Keratinocyte (primary cell): Measurements from ENCODE around the gene NRARP. TPM values are rescaled to one million over a fixed set of nuclear protein-coding genes. Genes with fewer than 3 reads are reported as not detected.

ENCODE experiments used
- DNase-seq: peaks from one replicate; pipeline ENCODE4 v3.0.0-alpha.2; 2011; ENCODE audit warnings: low read depth, missing footprints, low spot score
- FAIRE-seq: peaks from 2 replicates; lab custom pipeline; 2011; peaks lifted over from hg19 to GRCh38; lab: Jason Lieb, UNC
- H2AFZ ChIP-seq: 2 replicates; pipeline ENCODE4 v1.6.0; 2012; ENCODE audit warnings: low read length, control low read depth, inconsistent platforms; ENCODE audit not compliant: control insufficient read depth
- H3K27ac ChIP-seq: 2 replicates; pipeline ENCODE4 v1.5.1; 2011; ENCODE audit warnings: low read length; ENCODE audit not compliant: control insufficient read depth, insufficient read depth
- H3K27me3 ChIP-seq: 3 replicates; pipeline ENCODE4 v1.6.0; 2011; ENCODE audit warnings: low read length; ENCODE audit not compliant: control insufficient read depth, insufficient read depth; ENCODE audit errors: extremely low read depth
- H3K36me3 ChIP-seq, 2 experiments: 2 replicates in 1 of 2; 3 replicates in 1 of 2; pipeline ENCODE4 v1.5.1; 2011; ENCODE audit warnings: low read length in 2 of 2, mild to moderate bottlenecking in 1 of 2; ENCODE audit not compliant: control insufficient read depth in 2 of 2, insufficient read depth in 2 of 2; ENCODE audit errors: extremely low read depth in 1 of 2
- H3K4me1 ChIP-seq: 3 replicates; pipeline ENCODE4 v1.5.1; 2011; ENCODE audit warnings: low read length; ENCODE audit not compliant: control insufficient read depth, insufficient read depth; ENCODE audit errors: extremely low read depth
- H3K4me2 ChIP-seq: 3 replicates; pipeline ENCODE4 v1.6.0; 2011; ENCODE audit warnings: low read depth, low read length; ENCODE audit not compliant: control insufficient read depth, insufficient read depth; ENCODE audit errors: extremely low read depth
- H3K4me3 ChIP-seq, 3 experiments: fragments of 200-600 bp in 1 of 3; sonication (generic) in 1 of 3; 2 replicates in 2 of 3; 3 replicates in 1 of 3; pipeline ENCODE4 v1.5.1; 2011 to 2016; ENCODE audit warnings: low read length in 3 of 3, mild to moderate bottlenecking in 3 of 3, control low read depth in 2 of 3, inconsistent platforms in 1 of 3, low read depth in 1 of 3, mixed read lengths in 1 of 3, mixed run types in 1 of 3, moderate library complexity in 1 of 3; ENCODE audit not compliant: control insufficient read depth in 2 of 3, insufficient read depth in 2 of 3; ENCODE audit errors: extremely low read depth in 1 of 3
- H3K79me2 ChIP-seq: 2 replicates; pipeline ENCODE4 v1.6.0; 2012; ENCODE audit warnings: low read length; ENCODE audit not compliant: control insufficient read depth, insufficient read depth
- H3K9ac ChIP-seq: 3 replicates; pipeline ENCODE4 v1.6.0; 2011; ENCODE audit warnings: low read length; ENCODE audit not compliant: control insufficient read depth, insufficient read depth; ENCODE audit errors: extremely low read depth
- H3K9me1 ChIP-seq: 3 replicates; pipeline ENCODE4 v1.6.0; 2011; ENCODE audit warnings: low read length; ENCODE audit not compliant: control insufficient read depth, insufficient read depth; ENCODE audit errors: extremely low read depth
- H3K9me3 ChIP-seq: 2 replicates; pipeline ENCODE4 v1.5.1; 2012; ENCODE audit warnings: low read depth, low read length; ENCODE audit not compliant: control insufficient read depth
- H4K20me1 ChIP-seq: 3 replicates; pipeline ENCODE4 v1.6.0; 2011; ENCODE audit warnings: low read length; ENCODE audit not compliant: control insufficient read depth, insufficient read depth; ENCODE audit errors: extremely low read depth
- CTCF ChIP-seq, 3 experiments: IDR thresholded peaks in 1 of 3; conservative IDR thresholded peaks in 1 of 3; optimal IDR thresholded peaks in 1 of 3; 2 replicates in 2 of 3; 3 replicates in 1 of 3; pipeline versions ENCODE3 to v1.5.1; 2011; ENCODE audit warnings: low read length in 3 of 3, mild to moderate bottlenecking in 3 of 3, moderate library complexity in 2 of 3, control low read depth in 1 of 3, inconsistent platforms in 1 of 3; ENCODE audit not compliant: insufficient read depth in 2 of 3; ENCODE audit errors: extremely low read depth in 1 of 3
- EZH2 ChIP-seq: IDR thresholded peaks from one replicate; pipeline ENCODE4 v1.6.1; 2012; ENCODE audit warnings: inconsistent platforms, mild to moderate bottlenecking, low read length, moderate library complexity
- dilution Hi-C: fragments of 300-500 bp; cut with MboI; formaldehyde crosslinking; loops from one replicate; pipeline ENCODE4 v1.7.0; 2020; ENCODE audit warnings: low sequenced_read_pairs; ENCODE audit not compliant: extremely low pct_ligation_motif_present
- polyA plus RNA-seq, 5 experiments: library from polyadenylated mRNA; depleted of rRNA in 3 of 5; stranded (reverse) in 3 of 5; stranded (forward) in 1 of 5; unstranded in 1 of 5; fragments of >200 nt; gene quantifications; 1 replicate in 1 of 5; 2 replicates in 3 of 5; 3 replicates in 1 of 5; pipeline versions ENCODE4 v1.2.1 to v1.2.3, GENCODE V29; 2011 to 2012; ENCODE audit warnings: missing spikeins in 2 of 5, low read depth in 1 of 5, low replicate concordance in 1 of 5

The NRARP gene
- polyA plus RNA-seq, 1 donor (not counting 4 experiments of a cell fraction or from before 2014, with no cell fraction given), result 2.4 TPM

- H3K27ac ChIP-seq, result no peak overlapping the region
- H2AFZ ChIP-seq, result no peak overlapping the region
- dilution Hi-C loops, result no loop called here
- no peak overlapping the region for H3K9ac ChIP-seq
- H4K20me1 ChIP-seq, result no peaks in the 10 kb centered on the region
- H3K27me3 ChIP-seq, result peaks cover 21% of the 10 kb centered on the region
- H3K4me2 ChIP-seq, result no peak overlapping the region
- no peaks in the 10 kb centered on the region for H3K79me2 ChIP-seq
- no peaks in the 10 kb centered on the region for H3K4me1 ChIP-seq
- no peak overlapping the region for H3K4me3 ChIP-seq
- no peak for FAIRE-seq
- no peaks in the 10 kb centered on the region for H3K9me3 ChIP-seq
- H3K36me3 ChIP-seq, result no peaks in the 10 kb centered on the region
- DNase-seq, result no peak
- TF ChIP-seq EZH2, result no peak
- TF ChIP-seq CTCF (optimal IDR thresholded peaks at IDR 0.05 in 1 of 3, IDR thresholded peaks at IDR 0.05 in 1 of 3, conservative IDR thresholded peaks at IDR 0.05 in 1 of 3; ENCODE audit: extremely low read depth in 1 of 3, insufficient read depth in 2 of 3, low read length in 3 of 3), result no peak
- no peaks in the 10 kb centered on the region for H3K9me1 ChIP-seq
These were observed 17.9 kb upstream of the NRARP start for GRCh38 chr9:137319739-137320551.

GRCh38 chr9:137319011-137319738 is 17.1 kb upstream of the NRARP start:
- DNase-seq (no peak), FAIRE-seq (no peak)
- Histone ChIP-seq H3K4me3 (no peak overlapping the region), H3K9ac (no peak overlapping the region), H2AFZ (no peak overlapping the region), H3K79me2 (no peaks in the 10 kb centered on the region), H3K4me2 (no peak overlapping the region), H3K27me3 (peaks cover 21% of the 10 kb centered on the region), H4K20me1 (no peaks in the 10 kb centered on the region), H3K36me3 (no peaks in the 10 kb centered on the region), H3K9me3 (no peaks in the 10 kb centered on the region), H3K4me1 (no peaks in the 10 kb centered on the region), H3K9me1 (no peaks in the 10 kb centered on the region), H3K27ac (no peak overlapping the region)
- TF ChIP-seq EZH2 (no peak), CTCF (optimal IDR thresholded peaks at IDR 0.05 in 1 of 3, IDR thresholded peaks at IDR 0.05 in 1 of 3, conservative IDR thresholded peaks at IDR 0.05 in 1 of 3; ENCODE audit: extremely low read depth in 1 of 3, insufficient read depth in 2 of 3, low read length in 3 of 3) (no peak)
- dilution Hi-C loops, result no loop called here
